Tibial artery (tissue), 4 donors: ENCODE results near the gene B4GAT1.
"Not testable (repeated sequence)": the region's sequence is repeated elsewhere in the genome, so short reads cannot be mapped to it uniquely, and the experiment has no call there.

Source experiments
- DNase-seq, 2 donors: peaks; one replicate each; pipeline ENCODE4 v3.0.0-alpha.2; 2019
- H3K27ac ChIP-seq, 2 donors: fragments of 200-600 bp; sonication (generic) in 1 of 2; 1 replicate in 1 of 2; 2 replicates in 1 of 2; pipeline ENCODE4 v1.5.1; 2018 to 2019; ENCODE audit warnings: mild to moderate bottlenecking in 1 of 2
- H3K27me3 ChIP-seq, 2 donors: fragments of 200-600 bp; sonication (generic) in 1 of 2; one replicate each; pipeline versions ENCODE4 v1.5.1 to v1.6.0; 2016 to 2019
- H3K36me3 ChIP-seq, 3 donors: fragments of 200-600 bp; sonication (generic) in 2 of 3; one replicate each; pipeline ENCODE4 v1.5.1; 2016 to 2019; ENCODE audit warnings: mild to moderate bottlenecking in 2 of 3
- H3K4me1 ChIP-seq, 4 donors: fragments of 200-600 bp; sonication (generic) in 2 of 4; 1 replicate in 3 of 4; 2 replicates in 1 of 4; pipeline ENCODE4 v1.5.1; 2016 to 2019
- H3K4me3 ChIP-seq, 2 donors: fragments of 200-600 bp; sonication (generic) in 1 of 2; 1 replicate in 1 of 2; 2 replicates in 1 of 2; pipeline ENCODE4 v1.5.1; 2018 to 2019; ENCODE audit warnings: mild to moderate bottlenecking in 2 of 2
- H3K9me3 ChIP-seq, 3 donors: fragments of 200-600 bp; sonication (generic) in 1 of 3; one replicate each; pipeline ENCODE4 v1.5.1; 2016 to 2019
- intact Hi-C: fragments of 100-400 bp; cut with DNase I; formaldehyde crosslinking; loops from one replicate; pipeline ENCODE4 v1.15.0; 2023; ENCODE audit warnings: low total_unique reads
- TF ChIP-seq, protein P1 (sequence below), 2 experiments: fragments of 200-600 bp in 1 of 2; fragments of 450-650 bp in 1 of 2; IDR thresholded peaks; one replicate each; pipeline ENCODE4 v1.5.1; 2017 to 2019; ENCODE audit warnings: antibody characterized with exemption in 2 of 2, mild to moderate bottlenecking in 1 of 2, moderate library complexity in 1 of 2

B4GAT1 gene

DNA sequence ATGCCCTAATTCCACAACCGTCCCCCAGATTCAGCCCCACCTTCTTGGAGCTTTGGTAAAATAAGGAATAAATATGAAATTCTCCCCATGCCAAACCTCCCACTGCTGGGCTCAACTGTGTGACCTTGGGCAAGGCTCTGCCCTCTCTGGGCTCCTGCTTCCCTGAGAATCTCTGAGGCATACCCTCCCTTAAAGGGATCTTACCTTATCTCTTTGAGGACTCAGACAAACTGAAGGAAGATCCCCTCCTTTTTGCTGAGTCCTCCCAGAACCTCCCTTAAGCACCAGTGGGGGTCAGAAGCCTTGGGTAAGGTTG lies 33.3 kb downstream of the B4GAT1 start:
- Histone ChIP-seq H3K27me3 (peaks cover 0 to 44% of the 10 kb centered on the region in 2 donors), H3K9me3 (no peaks in the 10 kb centered on the region), H3K27ac (peak overlapping the region; percentile 57 to 69), H3K4me3 (peak overlapping the region in 1 of 2 donors; percentile 58), H3K36me3 (no peaks in the 10 kb centered on the region), H3K4me1 (peaks cover 0 to 50% (median 35%) of the 10 kb centered on the region in 4 donors)
- no peak for DNase-seq
- intact Hi-C loops: loop anchor here (5.0 kb wide), 2 partner anchors 33 to 73 kb away; partner anchors contain the start of genes B4GAT1 and BRMS1
- TF ChIP-seq, protein P1, sequence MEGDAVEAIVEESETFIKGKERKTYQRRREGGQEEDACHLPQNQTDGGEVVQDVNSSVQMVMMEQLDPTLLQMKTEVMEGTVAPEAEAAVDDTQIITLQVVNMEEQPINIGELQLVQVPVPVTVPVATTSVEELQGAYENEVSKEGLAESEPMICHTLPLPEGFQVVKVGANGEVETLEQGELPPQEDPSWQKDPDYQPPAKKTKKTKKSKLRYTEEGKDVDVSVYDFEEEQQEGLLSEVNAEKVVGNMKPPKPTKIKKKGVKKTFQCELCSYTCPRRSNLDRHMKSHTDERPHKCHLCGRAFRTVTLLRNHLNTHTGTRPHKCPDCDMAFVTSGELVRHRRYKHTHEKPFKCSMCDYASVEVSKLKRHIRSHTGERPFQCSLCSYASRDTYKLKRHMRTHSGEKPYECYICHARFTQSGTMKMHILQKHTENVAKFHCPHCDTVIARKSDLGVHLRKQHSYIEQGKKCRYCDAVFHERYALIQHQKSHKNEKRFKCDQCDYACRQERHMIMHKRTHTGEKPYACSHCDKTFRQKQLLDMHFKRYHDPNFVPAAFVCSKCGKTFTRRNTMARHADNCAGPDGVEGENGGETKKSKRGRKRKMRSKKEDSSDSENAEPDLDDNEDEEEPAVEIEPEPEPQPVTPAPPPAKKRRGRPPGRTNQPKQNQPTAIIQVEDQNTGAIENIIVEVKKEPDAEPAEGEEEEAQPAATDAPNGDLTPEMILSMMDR (IDR thresholded peaks at IDR 0.05): no peak

DNA sequence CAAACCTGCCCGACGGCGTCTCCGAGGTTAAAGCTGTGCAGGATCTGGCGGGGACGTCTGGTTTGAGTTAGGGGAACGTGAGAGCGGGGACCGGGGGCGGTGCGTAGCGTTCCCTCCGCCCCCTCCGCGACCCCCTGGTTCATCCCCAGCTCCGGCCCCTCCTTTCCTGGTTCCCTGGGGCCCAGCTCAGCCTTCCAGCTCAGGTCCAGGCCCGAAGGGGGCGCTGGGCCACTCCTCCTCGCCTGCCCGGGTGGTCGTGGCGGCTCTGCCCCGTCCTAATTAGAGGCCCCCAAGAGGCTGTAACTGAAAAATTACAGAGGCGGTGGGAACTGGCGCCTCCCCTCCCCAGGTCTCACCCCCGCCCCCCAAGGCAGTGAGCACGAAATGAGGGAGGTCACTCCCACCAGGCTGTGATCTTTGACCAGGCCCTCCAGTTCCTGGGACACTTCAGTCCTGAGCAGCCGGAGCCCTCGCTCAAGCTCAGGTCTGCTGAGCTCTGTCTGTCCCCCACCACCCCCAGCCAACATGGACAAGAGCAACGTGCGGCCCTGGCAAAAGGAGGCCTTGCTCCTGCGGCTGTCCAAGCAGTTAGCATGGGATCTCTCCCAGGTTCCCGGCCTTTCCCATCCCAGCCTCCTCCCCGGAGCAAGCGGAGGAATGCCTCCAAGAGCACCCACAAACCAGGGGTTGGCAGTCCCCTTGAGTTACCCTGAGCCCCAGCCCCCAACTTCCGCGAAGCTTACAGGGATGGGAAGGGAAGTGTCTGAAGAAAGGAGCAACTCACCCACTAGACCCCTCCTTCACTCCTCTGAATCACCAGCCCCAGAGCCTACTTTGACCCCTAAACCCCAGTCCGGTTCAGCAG lies 33.9 kb downstream of the B4GAT1 start:
- H3K27ac ChIP-seq: peak overlapping the region; percentile 57 to 69
- intact Hi-C loops: loop anchor here (5.0 kb wide), 2 partner anchors 34 to 74 kb away; partner anchors contain the start of genes B4GAT1 and BRMS1
- H3K36me3 ChIP-seq: no peaks in the 10 kb centered on the region
- peaks cover 0 to 44% of the 10 kb centered on the region in 2 donors for H3K27me3 ChIP-seq
- peak overlapping the region; percentile 49 to 58 for H3K4me3 ChIP-seq
- no peaks in the 10 kb centered on the region for H3K9me3 ChIP-seq
- H3K4me1 ChIP-seq: peaks cover 0 to 44% (median 35%) of the 10 kb centered on the region in 4 donors
- DNase-seq: no peak
- TF ChIP-seq, protein P1 (IDR thresholded peaks at IDR 0.05): no peak

DNA sequence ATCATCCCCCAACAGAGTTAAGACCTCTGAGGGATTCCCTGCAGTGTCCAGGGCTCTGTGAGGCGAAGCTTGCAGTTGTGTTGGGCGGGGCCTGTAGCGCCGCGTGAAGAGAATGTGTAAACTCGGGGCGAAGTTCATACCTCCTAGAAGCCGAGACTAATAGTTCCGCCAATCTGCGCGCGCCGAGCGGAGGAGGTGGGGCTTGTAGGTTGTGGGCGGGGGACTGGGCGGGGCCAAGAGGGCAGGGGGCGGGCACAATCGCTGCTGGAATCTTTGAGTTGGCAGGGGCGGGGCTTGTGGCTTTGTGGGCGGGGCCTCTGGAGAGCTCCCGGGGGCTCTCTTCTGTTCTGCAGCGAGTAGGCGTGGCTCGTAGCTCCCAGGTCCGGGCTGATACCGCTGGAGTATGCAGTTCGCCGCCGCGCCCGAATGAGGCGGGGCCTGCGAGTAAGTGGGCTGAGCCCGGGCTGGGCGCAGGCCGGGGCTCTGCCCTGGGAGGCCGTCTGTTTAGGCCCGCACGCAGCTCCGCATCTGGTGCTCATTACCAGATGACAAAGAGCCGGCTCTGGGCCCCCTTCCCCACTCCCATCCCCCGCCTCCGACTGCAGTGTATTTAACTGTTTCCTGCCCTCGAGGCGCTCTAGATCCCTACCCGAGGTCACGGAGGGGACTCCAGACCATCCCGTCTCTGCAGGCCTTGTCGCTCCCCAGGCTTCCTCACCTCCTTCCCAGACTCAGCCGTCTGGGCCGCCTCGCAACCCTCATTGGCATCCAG lies 34.7 kb downstream of the B4GAT1 start:
- intact Hi-C loops: loop anchor here (5.0 kb wide), 2 partner anchors 35 to 75 kb away; partner anchors contain the start of genes B4GAT1 and BRMS1
- peak; percentile 99 for DNase-seq

DNA sequence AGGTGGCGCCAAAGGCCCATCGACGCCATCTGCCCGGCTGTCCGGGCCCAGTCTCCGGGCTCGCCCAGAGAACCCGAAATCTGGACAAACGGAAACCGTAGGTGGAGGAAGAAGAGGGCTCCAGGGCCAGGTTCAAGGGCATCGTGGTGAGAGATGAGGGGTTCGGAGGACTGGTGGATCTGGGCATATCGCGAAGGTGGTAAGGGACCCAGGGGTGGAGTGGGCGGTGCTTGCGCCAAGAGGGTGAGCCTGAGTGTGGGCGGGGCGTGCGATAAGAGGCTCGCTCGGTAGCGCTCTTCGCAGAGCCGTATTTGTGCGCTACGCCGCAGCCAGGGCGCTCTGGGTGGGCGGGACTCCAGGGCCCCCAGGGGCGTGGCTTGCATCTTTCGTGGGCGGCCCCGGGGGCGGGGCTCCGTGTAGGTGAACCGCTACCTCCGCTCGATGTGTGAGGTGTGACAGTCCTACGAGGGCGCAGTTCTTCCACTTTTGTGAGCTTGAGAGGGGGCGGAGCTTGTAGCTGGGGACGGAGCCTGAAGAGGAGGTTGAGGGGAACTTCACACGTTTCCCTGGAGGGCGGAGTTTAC lies 35.4 kb downstream of the B4GAT1 start:
- intact Hi-C loops: loop anchor here (5.0 kb wide), 2 partner anchors 35 to 75 kb away; partner anchors contain the start of genes B4GAT1 and BRMS1
- Histone ChIP-seq H3K4me3 (peak overlapping the region; percentile 49 to 58), H3K9me3 (no peaks in the 10 kb centered on the region), H3K27ac (peak overlapping the region; percentile 45 to 67), H3K36me3 (no peaks in the 10 kb centered on the region), H3K4me1 (peaks cover 0 to 30% (median 24%) of the 10 kb centered on the region in 4 donors), H3K27me3 (peaks cover 0 to 33% of the 10 kb centered on the region in 2 donors)
- TF ChIP-seq, protein P1 (IDR thresholded peaks at IDR 0.05): peak; percentile 89 to 92
- DNase-seq: peak; percentile 91 to 95

More for the DNA sequence above, 34.7 kb downstream of the B4GAT1 start:
- Histone ChIP-seq H3K4me1 (peaks cover 0 to 37% (median 31%) of the 10 kb centered on the region in 4 donors), H3K36me3 (no peaks in the 10 kb centered on the region), H3K27ac (peak overlapping the region; percentile 57 to 69), H3K27me3 (peaks cover 0 to 39% of the 10 kb centered on the region in 2 donors), H3K4me3 (peak overlapping the region; percentile 49 to 58), H3K9me3 (no peaks in the 10 kb centered on the region)
- TF ChIP-seq, protein P1 (IDR thresholded peaks at IDR 0.05): no peak

DNA sequence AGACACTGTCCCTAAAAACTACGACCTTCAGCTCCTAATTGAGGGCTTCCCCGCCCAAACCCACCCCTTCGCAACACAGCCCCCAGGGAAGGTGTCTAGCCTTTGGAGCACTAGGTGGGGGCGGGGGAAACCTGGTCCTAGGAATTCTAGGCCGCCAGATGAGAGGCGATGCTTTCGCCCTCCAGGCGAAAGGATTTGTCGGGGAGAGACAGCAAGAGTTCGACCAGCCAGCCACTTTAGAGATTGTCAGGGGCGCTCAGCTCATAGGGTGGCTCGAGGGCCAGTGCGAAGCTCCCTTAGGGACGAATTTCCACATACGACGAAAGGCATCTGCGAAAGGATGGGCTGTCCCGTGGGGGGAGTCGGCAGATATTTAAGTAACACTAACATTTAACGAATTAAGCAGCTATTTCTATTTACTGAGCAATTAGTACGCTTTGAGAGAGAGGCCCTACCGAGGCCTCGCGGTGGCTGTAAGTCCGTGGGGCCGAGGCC lies 35.9 kb downstream of the B4GAT1 start:
- Histone ChIP-seq H3K27ac (peak overlapping the region; percentile 45 to 67), H3K4me1 (peaks cover 0 to 25% (median 18%) of the 10 kb centered on the region in 4 donors), H3K36me3 (no peaks in the 10 kb centered on the region), H3K9me3 (no peaks in the 10 kb centered on the region), H3K27me3 (peaks cover 0 to 28% of the 10 kb centered on the region in 2 donors), H3K4me3 (peak overlapping the region; percentile 49 to 58)
- intact Hi-C loops: loop anchor here (5.0 kb wide), 2 partner anchors 36 to 76 kb away; partner anchors contain the start of genes B4GAT1 and BRMS1
- TF ChIP-seq, protein P1 (IDR thresholded peaks at IDR 0.05): no peak
- no peak for DNase-seq

DNA sequence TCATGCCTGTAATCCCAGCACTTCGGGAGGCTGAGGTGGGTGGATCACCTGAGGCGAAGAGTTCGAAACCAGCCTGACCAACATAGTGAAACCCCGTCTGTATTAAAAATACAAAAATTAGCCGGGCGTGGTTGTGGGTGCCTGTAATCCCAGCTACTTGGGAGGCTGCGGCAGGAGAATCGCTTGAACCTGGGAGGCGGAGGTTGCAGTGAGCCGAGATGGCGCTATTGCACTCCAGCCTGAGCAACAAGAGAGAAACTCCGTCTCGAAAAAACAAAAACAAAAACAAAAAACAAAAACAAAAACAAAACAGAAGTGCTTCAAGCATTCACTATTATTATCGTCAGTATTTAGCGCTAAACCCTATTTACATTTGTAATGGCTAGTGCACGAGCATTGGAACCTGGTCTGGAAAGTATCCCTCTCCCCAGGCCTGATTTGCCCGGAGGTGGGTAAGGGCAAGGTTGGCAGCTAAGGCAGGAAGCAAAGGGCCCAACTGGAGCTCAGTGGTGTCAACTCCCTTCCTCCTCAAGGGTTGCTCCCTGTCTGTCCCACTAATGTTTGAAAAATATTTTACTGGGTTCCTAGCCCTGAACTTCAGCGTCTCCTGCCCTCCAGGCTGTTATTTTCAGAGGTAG lies 36.5 kb downstream of the B4GAT1 start:
- not testable (repeated sequence) for H3K4me3 ChIP-seq, H3K27ac ChIP-seq, H3K36me3 ChIP-seq, DNase-seq, H3K9me3 ChIP-seq
- H3K4me1 ChIP-seq: peaks cover 0 to 19% (median 12%) of the 10 kb centered on the region in 4 donors
- peaks cover 0 to 22% of the 10 kb centered on the region in 2 donors for H3K27me3 ChIP-seq
- intact Hi-C loops: loop anchor here (1.0 to 5.0 kb wide), 3 partner anchors 17 to 76 kb away; partner anchors contain the start of genes B4GAT1 and BRMS1
